Measurements from ENCODE around the gene LPP.

Gene LPP

DNA sequence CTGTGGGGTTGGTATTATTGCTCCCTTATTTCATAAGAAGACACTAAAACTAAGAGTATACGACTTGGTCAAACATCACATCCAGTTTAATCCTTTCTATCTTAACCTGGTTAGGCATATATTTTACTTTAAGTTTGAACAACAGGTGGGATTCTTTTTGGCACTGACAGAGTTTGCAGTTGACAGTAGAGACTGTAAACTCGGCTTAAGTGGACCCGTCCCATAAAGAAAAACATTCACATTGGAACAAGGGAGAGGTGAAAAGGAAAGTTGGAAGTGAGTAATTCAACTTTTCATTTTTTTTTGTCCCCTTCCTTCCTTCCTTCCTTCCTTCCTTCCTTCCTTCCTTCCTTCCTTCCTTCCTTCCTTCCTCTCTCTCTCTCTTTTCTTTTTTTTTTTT is 355.4 kb downstream of the LPP start:
- DNase-seq (ENCODE audit: low read depth, low spot score): no peak

DNA sequence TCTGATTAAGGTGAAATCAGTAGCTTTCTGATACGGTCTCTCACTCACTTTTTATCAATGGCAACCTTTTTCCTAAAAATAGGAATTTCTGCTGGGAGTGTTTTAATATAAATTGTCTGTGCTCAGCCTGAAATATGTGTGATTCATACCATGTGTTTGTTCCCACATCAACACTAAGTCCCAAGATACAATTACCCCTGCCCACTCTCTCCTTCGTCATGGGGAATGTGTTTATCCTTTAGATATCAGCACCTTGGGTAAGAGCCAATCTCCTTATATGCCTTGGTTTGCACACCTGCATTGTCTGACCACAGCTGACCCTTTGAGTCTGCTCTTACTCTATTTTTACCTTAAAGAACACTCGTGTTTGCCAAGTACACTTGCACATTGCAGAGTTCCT is 356.4 kb downstream of the LPP start:
- peak; percentile 85 for DNase-seq (ENCODE audit: low read depth, low spot score)

DNA sequence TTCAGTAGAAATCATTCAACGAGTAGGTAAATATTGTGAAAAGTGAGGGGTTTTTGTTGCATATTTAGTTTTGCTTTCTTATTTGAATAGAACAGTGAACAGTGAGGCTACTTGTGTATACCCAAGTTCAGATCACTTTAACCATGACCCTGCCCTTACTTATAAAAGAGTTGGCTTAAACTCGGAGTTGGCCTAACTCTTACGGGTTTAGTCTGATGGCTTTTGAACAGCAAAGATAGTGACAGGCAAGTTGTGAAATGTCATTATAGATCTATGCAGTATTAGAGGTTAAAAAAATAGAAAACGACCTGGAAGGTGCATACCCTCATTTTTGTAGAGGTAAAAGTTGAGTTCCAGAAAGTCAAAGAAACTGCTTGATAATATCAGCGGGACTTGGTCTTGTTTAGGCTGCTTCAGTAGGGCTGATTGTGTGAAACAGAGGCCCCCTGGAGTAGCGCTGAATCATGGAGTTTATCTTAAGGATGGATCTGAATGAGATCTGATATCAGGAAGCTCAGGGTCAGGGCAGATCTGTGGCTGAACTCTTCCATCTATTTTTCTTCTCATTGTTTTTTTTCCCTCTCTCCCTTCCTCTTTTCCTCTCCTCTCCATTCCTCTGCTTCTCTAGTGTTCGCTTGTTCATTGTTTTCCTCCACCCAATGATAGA is 359.8 kb downstream of the LPP start:
- no peak for DNase-seq (ENCODE audit: low read depth, low spot score)

GRCh38 chr3:188516515-188516914 is 362.6 kb downstream of the LPP start:
- no peak for DNase-seq (ENCODE audit: low read depth, low spot score)

- DNase-seq (ENCODE audit: low read depth, low spot score): peak; percentile 52
Observed at GRCh38 chr3:188518416-188518815, 364.5 kb downstream of the LPP start.

DNA sequence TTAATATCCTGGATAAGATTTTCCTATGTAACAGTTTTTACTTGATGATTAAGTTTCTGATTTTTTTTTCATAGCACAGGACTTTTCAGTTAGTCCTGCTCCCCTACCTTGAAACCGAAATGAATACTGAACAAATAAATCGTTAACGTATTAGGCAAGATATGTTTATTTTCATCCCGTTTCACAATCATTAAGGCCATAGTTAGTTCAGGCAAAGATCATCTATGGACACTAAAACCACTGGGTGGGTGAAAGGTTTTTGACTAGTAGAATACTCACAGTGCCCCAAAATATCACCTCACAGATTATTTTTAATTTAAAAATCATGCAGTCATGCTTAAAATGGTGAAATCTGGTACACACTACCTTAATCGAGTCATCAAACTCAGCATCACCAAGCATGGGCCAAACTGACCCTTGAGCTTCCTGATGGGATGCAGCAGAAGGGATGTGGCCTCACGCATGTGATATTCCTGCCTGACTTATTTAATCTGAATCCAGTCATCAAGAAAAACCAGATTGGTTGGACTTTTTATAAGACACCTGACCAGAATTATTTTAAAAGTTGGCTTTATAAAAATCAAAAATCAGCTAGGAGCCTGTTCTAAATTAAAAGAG is 365.0 kb downstream of the LPP start:
- no peak for DNase-seq (ENCODE audit: low read depth, low spot score)

GRCh38 chr3:188520466-188520865 is 366.5 kb downstream of the LPP start:
- DNase-seq (ENCODE audit: low read depth, low spot score): peak; percentile 39

DNA sequence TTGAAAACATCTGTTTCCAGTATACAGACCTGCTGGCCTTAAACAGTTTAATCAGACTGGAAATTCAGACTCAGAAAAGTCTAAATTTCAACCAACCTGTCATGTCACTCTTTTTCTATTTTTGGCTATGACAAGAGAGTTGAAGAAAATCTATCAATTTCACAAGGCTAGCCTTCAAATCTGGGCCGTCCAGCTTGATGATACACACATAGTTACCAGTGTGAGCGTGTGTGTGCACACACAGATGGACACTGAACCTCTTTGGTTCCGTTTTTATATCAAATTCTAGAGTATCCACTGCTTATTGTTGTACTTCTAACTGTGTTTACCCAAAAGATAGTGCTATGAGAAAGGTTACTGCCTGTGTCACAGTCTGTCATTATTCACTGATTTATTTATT is 368.2 kb downstream of the LPP start:
- no peak for DNase-seq (ENCODE audit: low read depth, low spot score)

DNA sequence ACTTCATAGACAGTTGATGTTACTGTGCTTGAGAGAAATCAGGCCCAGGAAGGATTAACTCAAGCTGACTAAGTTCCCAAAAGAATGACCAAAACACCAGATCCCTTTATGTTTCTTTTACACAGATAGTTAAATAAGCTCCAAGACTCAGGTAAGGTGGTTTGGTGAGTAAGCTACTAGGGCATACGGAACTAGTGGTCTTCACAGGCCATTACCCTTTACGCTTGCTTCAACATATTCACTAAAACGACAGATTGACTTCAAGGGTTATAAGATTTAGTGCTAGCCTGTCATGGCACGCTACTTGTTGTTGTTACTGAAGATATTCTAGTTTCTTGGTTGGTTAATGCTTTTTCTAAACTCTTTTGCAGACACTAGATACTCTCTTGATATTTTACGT is 369.3 kb downstream of the LPP start:
- DNase-seq (ENCODE audit: low read depth, low spot score): no peak

DNA sequence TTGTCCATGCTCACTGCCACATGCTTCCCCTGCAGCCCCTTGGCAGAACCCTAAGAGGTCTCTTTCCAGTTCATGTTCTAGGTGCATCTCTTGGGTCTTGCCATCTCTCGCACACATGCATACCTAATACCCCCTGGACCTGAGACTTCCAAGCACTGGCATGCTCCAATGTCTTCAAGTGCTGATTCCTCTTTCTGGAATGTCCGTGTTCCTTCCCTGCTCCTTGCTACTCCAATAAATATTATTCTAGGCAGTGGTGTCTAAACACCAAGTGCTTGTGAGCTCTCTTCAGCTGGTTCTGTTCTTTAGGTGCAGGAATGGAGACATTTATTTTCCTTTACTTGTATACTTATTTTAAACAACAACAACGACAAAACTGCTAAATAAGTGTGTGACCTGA is 370.1 kb downstream of the LPP start:
- peak; percentile 43 for DNase-seq (ENCODE audit: low read depth, low spot score)

DNA sequence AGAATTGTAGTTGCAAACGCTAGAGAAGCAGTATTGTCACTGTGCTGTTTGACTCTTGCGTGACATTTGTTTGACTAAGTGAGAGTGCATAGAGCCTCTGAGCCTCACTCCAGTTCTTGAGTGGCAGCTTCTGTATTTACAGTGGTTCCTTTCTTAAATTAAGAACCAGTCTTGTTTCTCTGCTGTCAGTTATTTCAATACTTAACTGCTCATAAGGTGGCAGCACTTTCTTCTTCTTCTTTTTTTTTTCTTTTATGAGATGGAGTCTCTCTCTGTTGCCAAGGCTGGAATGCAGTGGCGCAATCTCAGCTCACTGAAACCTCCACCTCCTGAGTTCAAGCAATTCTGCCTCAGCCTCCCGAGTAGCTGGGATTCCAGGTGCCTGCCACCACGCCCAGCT is 372.1 kb downstream of the LPP start:
- no peak for DNase-seq (ENCODE audit: low read depth, low spot score)

GRCh38 chr3:188527389-188527788 is 373.4 kb downstream of the LPP start:
- no peak for DNase-seq (ENCODE audit: low read depth, low spot score)

- DNase-seq (ENCODE audit: low read depth, low spot score): no peak
Observed at GRCh38 chr3:188528396-188528795, 374.4 kb downstream of the LPP start.

GRCh38 chr3:188529228-188529627 is 375.3 kb downstream of the LPP start:
- DNase-seq (ENCODE audit: low read depth, low spot score): no peak

GRCh38 chr3:188530226-188530625 is 376.3 kb downstream of the LPP start:
- DNase-seq (ENCODE audit: low read depth, low spot score): no peak

DNA sequence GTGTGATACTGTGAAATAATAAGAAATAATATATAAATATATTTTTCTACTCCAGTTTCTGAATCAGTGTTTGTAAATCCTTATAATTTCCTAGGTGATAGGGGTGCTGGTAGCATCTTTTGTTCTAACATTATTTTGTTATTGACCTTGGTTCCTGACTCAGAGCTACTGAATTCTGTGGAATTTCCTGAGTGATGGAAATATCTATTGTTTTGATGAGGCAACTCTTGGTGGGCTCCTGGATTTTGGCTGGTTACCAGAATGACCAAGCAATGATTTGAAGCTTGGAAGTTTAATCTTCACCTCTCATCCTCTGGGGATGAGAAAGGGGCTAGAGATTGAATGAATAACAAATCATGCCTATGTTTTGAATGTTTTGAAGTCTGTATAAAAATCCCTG is 377.3 kb downstream of the LPP start:
- DNase-seq (ENCODE audit: low read depth, low spot score): peak; percentile 69

GRCh38 chr3:188533172-188533571 is 379.2 kb downstream of the LPP start:
- no peak for DNase-seq (ENCODE audit: low read depth, low spot score)

DNA sequence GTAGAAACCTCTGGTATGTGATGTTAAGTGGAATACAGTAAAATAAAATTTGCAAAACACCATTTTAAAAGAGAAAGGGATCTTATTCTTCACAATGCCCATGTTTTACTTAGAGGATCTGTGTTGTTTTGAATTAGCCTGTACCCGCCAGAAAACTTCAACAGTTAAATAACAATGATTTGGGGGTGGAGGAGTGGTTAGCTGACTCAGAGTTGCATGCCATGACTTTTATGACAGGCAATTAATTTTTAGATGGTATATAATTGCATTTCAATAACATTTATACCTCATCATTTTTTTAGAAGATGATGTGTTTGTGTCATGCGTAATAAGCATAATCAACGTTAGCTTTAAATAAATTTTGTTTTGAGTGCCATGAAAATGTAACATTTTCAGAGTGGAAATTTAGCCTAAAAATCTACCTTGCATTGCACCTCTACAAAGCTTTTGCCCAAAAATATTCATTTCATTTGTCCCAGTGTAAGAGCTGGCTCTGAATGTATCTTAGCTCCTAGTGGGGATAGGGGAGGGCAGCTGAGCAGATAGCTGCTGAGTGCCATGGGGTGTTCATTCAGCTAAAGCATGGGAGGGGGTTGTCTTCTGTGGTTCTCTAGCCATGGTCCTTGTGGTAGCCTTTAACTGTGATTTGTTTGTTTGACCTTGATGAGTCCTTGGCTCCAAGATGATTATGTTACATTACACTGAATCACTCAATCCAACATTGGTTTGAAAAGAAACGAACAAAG is 379.8 kb downstream of the LPP start:
- DNase-seq (ENCODE audit: low read depth, low spot score): no peak

DNA sequence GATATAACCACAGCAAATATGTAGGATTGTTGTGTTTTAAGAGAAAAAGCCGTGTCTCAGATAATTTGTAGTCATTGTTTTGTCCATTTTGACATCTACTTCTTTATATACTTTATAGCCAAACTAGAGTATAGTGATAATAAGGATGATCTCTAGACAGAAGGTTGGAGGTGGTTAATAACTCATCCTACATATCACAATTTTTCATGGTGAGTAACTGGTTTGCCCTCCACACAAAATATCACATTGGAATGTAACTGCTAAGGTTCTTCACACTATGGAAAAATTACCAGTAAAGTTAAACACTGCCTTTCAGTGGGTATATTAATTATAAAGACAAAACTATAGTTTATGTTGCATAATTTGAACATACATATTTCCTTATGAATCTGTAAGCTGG is 380.7 kb downstream of the LPP start:
- DNase-seq (ENCODE audit: low read depth, low spot score): no peak

- no peak for DNase-seq (ENCODE audit: low read depth, low spot score)
Observed at GRCh38 chr3:188537606-188538005, 383.6 kb downstream of the LPP start.

- no peak for DNase-seq (ENCODE audit: low read depth, low spot score)
Observed at GRCh38 chr3:188539037-188539436, 385.1 kb downstream of the LPP start.

- no peak for DNase-seq (ENCODE audit: low read depth, low spot score)
Observed at GRCh38 chr3:188539631-188540194, 385.8 kb downstream of the LPP start.

DNA sequence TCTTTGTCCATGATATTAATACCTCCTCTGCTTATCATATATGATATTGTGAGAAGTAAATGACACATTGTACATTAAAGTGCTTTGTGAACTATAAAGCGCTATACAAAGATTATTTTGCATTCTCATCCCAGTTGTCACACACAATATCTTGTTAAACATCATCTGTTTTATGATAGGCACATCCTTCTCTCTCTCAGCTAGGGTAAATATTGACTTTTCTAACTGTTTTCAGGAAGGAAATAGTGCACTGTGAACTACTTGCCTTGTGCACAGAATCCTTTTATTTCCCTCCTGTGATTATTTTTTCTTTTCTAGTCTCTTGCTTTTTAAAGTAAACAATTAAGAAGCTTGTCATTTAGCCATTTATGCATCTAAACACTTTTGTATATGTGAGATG is 388.2 kb downstream of the LPP start:
- no peak for DNase-seq (ENCODE audit: low read depth, low spot score)

All from astrocyte of the hippocampus (primary cell).